ENCODE data around the gene CIAO2A.

DNA sequence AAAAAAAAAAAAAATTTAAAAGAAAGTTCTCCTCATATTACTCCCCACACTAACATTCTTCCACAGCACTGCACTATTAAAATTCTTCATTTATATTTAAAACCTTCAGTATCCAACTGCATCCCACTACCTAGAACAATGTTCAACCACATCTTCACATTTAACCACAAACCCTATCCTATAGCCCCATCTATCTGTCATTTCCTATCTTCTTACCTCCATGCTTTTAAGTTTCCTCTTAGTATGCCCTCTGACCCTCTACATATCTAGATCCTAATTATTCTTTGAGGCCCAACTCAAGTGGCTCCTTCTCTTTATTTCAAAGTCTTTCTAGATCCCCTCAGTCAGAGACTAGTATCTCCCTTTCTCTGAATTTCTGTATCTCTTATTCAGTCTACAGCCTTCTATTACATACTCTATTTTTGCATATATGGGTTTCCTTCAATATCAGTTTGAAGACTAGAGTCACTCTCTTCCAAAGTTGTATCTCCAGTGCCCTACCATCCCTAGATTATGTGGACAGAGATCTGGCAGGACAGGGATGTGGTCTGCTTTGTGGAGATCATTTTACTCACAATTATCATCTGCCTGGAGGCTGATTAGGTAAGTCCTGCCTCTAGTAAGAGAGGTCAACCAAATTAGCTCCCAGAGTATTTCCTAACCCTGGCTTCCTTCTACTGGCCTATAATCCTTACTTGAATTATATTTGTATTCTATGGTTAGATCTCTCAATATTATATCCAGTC lies 1.4 kb downstream of the CIAO2A start:
- TF ChIP-seq CTCF (IDR thresholded peaks at IDR 0.05; ENCODE audit: poor library complexity, severe bottlenecking) (peak; percentile 20), TAF1 (IDR thresholded peaks at IDR 0.05; ENCODE audit: low read depth) (no peak), RAD21 (conservative IDR thresholded peaks at IDR 0.05) (no peak), POLR2AphosphoS5 (IDR thresholded peaks at IDR 0.05) (no peak), EP300 (conservative IDR thresholded peaks at IDR 0.05; ENCODE audit: poor library complexity, severe bottlenecking) (no peak), EZH2 (IDR thresholded peaks at IDR 0.05; ENCODE audit: borderline replicate concordance, insufficient read depth, low read length, poor library complexity, severe bottlenecking) (no peak), MXI1 (conservative IDR thresholded peaks at IDR 0.05; ENCODE audit: poor library complexity, severe bottlenecking) (no peak)
- TF ChIP-seq, protein P1, sequence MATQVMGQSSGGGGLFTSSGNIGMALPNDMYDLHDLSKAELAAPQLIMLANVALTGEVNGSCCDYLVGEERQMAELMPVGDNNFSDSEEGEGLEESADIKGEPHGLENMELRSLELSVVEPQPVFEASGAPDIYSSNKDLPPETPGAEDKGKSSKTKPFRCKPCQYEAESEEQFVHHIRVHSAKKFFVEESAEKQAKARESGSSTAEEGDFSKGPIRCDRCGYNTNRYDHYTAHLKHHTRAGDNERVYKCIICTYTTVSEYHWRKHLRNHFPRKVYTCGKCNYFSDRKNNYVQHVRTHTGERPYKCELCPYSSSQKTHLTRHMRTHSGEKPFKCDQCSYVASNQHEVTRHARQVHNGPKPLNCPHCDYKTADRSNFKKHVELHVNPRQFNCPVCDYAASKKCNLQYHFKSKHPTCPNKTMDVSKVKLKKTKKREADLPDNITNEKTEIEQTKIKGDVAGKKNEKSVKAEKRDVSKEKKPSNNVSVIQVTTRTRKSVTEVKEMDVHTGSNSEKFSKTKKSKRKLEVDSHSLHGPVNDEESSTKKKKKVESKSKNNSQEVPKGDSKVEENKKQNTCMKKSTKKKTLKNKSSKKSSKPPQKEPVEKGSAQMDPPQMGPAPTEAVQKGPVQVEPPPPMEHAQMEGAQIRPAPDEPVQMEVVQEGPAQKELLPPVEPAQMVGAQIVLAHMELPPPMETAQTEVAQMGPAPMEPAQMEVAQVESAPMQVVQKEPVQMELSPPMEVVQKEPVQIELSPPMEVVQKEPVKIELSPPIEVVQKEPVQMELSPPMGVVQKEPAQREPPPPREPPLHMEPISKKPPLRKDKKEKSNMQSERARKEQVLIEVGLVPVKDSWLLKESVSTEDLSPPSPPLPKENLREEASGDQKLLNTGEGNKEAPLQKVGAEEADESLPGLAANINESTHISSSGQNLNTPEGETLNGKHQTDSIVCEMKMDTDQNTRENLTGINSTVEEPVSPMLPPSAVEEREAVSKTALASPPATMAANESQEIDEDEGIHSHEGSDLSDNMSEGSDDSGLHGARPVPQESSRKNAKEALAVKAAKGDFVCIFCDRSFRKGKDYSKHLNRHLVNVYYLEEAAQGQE (IDR thresholded peaks at IDR 0.05; ENCODE audit: borderline replicate concordance) = no peak

All from neural cell (in vitro differentiated cells).